Lung (tissue), 12 donors: ENCODE data around the gene TGOLN2. TPM values are rescaled to one million over a fixed set of nuclear protein-coding genes. Genes with fewer than 3 reads are reported as not detected.

Experiments used
- ATAC-seq: fragments of 200-7000 bp; cut with Tn5 transposase; one replicate; pipeline ENCODE4 v1.9.1; 2020; ENCODE audit warnings: moderate number of reproducible peaks; ENCODE audit not compliant: insufficient read depth, low FRiP score
- DNase-seq, 3 donors: peaks; one replicate each; pipeline ENCODE4 v3.0.0-alpha.2; 2013 to 2017
- H3K27ac ChIP-seq, 2 donors: one replicate each; pipeline ENCODE4 v1.5.1; 2013; ENCODE audit warnings: mild to moderate bottlenecking in 2 of 2, moderate library complexity in 2 of 2, control low read depth in 1 of 2, inconsistent platforms in 1 of 2, low read depth in 1 of 2, low read length in 1 of 2
- H3K27me3 ChIP-seq, 3 donors: one replicate each; pipeline ENCODE4 v1.5.1; 2013; ENCODE audit warnings: low read length in 2 of 3; ENCODE audit not compliant: control insufficient read depth in 3 of 3, insufficient read depth in 3 of 3
- H3K36me3 ChIP-seq, 4 donors: one replicate each; pipeline ENCODE4 v1.5.1; 2013; ENCODE audit warnings: low read length in 4 of 4, mild to moderate bottlenecking in 1 of 4, moderate library complexity in 1 of 4; ENCODE audit not compliant: control insufficient read depth in 4 of 4, insufficient read depth in 4 of 4
- H3K4me1 ChIP-seq, 5 donors: one replicate each; pipeline ENCODE4 v1.5.1; 2013; ENCODE audit warnings: low read length in 5 of 5, mild to moderate bottlenecking in 2 of 5, moderate library complexity in 1 of 5; ENCODE audit not compliant: control insufficient read depth in 5 of 5, insufficient read depth in 5 of 5
- H3K4me3 ChIP-seq: one replicate; pipeline ENCODE4 v1.5.1; 2013; ENCODE audit warnings: mild to moderate bottlenecking, control low read depth, moderate library complexity
- H3K9ac ChIP-seq, 2 donors: one replicate each; pipeline ENCODE4 v1.5.1; 2013; ENCODE audit warnings: low read length in 2 of 2, control low read depth in 1 of 2; ENCODE audit not compliant: insufficient read depth in 1 of 2
- H3K9me3 ChIP-seq, 4 donors: one replicate each; pipeline ENCODE4 v1.5.1; 2013; ENCODE audit warnings: low read length in 3 of 4, mild to moderate bottlenecking in 1 of 4, moderate library complexity in 1 of 4; ENCODE audit not compliant: control insufficient read depth in 4 of 4, insufficient read depth in 3 of 4
- WGBS, 2 donors: extraction: QIAGEN DNeasy Blood & Tissue Kit; methylation state at CpG; one replicate each; pipeline ENCODE4 v1.1.7; 2013; 5-methylcytosine and 5-hydroxymethylcytosine counted together
- polyA plus RNA-seq, 2 donors: library from polyadenylated mRNA; stranded (reverse); fragments of 200-250 nt; gene quantifications; one replicate each; pipeline ENCODE4 v1.2.1, GENCODE V29; 2013
- total RNA-seq, 2 donors: library from RNA; depleted of rRNA in 1 of 2; stranded (reverse); fragments of >200 nt in 1 of 2; gene quantifications; one replicate each; pipeline ENCODE4 v1.2.1, GENCODE V29; 2014 to 2021
- TF ChIP-seq, protein P1 (sequence below): IDR thresholded peaks from 2 replicates; pipeline ENCODE4 v1.5.1; 2012; ENCODE audit warnings: mild to moderate bottlenecking; ENCODE audit errors: control extremely low read depth, extremely low read depth
- donor health status: control.
- donor health status: control.
- donor health status: Bipolar disorder and iron deficiency.
- donor health status: healthy.
- donor health status: DM: yes; HTN: yes; CAD: no.

The TGOLN2 gene
- total and polyA plus RNA-seq, 4 donors, result 24.6 to 145 (median 82.6) TPM

DNA sequence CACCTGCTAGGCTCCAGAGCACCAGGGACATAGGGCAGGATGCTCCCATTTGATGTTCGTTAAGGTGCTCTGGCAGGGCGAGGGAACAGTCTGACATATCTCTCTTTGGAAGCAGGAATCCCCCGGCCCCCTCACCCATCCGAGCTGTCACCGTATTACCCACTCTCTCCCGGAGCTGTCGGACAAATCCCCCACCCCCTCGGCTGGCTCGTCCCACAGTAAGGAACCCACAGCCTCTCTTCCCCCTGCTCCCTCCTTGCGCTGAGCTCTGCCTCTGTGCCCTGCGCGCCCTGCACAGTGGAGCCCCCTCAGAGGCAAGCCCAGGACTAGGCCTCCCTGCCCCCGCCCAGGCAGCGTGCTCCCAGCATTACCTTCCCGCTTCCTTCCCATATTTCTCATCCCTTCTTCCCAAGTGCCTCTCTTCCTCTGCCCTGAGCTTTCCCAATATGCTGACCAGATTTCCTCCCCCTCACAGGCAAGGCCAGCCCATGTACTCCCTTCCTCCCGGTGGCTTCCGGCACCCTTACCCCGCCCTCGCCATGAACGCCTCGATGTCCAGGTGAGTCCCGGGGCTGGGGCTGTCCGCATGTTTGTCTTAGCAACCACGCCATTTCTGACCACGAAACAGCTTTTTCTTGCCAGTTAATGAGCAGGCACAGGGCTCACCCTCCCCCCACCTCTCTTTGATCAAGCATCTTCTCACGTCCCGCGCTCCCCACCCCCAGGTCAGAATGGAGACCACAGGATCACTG, 23.8 kb downstream of the TGOLN2 start:
- DNase-seq, result no peak
- H3K9me3 ChIP-seq, result no peaks in the 10 kb centered on the region
- no peak overlapping the region for H3K4me3 ChIP-seq
- TF ChIP-seq, protein P1, sequence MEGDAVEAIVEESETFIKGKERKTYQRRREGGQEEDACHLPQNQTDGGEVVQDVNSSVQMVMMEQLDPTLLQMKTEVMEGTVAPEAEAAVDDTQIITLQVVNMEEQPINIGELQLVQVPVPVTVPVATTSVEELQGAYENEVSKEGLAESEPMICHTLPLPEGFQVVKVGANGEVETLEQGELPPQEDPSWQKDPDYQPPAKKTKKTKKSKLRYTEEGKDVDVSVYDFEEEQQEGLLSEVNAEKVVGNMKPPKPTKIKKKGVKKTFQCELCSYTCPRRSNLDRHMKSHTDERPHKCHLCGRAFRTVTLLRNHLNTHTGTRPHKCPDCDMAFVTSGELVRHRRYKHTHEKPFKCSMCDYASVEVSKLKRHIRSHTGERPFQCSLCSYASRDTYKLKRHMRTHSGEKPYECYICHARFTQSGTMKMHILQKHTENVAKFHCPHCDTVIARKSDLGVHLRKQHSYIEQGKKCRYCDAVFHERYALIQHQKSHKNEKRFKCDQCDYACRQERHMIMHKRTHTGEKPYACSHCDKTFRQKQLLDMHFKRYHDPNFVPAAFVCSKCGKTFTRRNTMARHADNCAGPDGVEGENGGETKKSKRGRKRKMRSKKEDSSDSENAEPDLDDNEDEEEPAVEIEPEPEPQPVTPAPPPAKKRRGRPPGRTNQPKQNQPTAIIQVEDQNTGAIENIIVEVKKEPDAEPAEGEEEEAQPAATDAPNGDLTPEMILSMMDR, result no peak
- WGBS, 2 donors, result 90 to 91% methylated on average over 28 of the region's 28 CpGs
- no peak for ATAC-seq
- H3K4me1 ChIP-seq, result peaks cover 0 to 3% (median 0%) of the 10 kb centered on the region in 5 donors
- peaks cover 0 to 35% (median 21%) of the 10 kb centered on the region in 4 donors for H3K36me3 ChIP-seq
- no peak overlapping the region for H3K9ac ChIP-seq
- H3K27me3 ChIP-seq, result no peaks in the 10 kb centered on the region
- H3K27ac ChIP-seq, result no peak overlapping the region

DNA sequence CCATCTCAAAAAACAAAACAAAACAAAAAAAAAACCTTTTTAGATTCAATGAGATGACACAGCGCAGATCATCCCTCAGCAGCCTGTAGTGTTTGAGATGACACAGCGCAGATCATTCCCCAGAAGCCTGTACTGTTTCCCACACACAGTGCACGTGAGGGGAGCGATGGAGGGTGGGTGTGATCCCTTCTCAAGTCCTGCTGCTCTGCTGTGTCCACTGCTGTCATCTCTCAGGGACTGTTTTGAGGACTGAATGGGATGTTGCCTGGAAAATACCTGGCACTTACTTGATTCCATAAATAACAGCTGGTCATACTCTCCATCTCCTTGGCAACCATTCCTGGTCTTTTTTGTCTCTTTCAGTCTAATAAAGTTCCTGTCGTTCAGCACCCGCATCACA, 25.7 kb downstream of the TGOLN2 start:
- Histone ChIP-seq H3K9me3 (no peaks in the 10 kb centered on the region), H3K27me3 (no peaks in the 10 kb centered on the region), H3K4me3 (no peak overlapping the region), H3K9ac (no peak overlapping the region), H3K36me3 (peaks cover 0 to 28% (median 16%) of the 10 kb centered on the region in 4 donors), H3K27ac (no peak overlapping the region), H3K4me1 (no peaks in the 10 kb centered on the region)
- 88 to 91% methylated on average over 6 of the region's 6 CpGs for WGBS, 2 donors
- TF ChIP-seq, protein P1, result no peak
- ATAC-seq (no peak), DNase-seq (no peak)

GRCh38 chr2:85291425-85292023, 36.3 kb downstream of the TGOLN2 start:
- Histone ChIP-seq H3K27me3 (no peaks in the 10 kb centered on the region), H3K9ac (no peak overlapping the region), H3K4me1 (peaks cover 0 to 3% (median 0%) of the 10 kb centered on the region in 5 donors), H3K4me3 (no peak overlapping the region), H3K36me3 (peaks cover 0 to 20% (median 4%) of the 10 kb centered on the region in 4 donors), H3K9me3 (no peaks in the 10 kb centered on the region), H3K27ac (peak overlapping the region in 1 of 2 donors; percentile 59)
- 56 to 67% methylated on average over 4 of the region's 4 CpGs for WGBS, 2 donors
- TF ChIP-seq, protein P1, result no peak
- no peak for DNase-seq
- no peak for ATAC-seq
